ENCODE data around the gene LYSMD2.

DNA sequence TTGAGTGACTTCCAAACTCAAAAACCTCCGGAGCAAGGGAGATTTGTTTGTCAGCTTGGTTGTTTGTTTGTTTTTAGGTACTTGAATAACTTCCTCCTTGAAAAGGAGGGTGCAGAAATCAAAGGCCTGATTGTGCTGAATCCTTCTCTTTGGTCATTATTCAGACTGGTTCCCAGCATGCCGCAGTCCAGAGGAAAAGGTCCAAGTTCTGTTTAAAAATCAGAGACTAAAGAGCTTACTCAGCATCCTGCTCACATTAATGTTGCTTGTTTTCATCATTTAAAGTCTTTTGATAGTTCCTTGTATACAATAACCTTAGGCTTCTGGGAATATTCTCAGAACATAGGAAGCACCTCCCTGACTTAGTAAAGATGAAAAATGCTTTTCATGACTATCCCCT lies 57.1 kb downstream of the LYSMD2 start:
- TF ChIP-seq POLR2AphosphoS5 (IDR thresholded peaks at IDR 0.05; ENCODE audit: low read depth, low read length) (no peak), EZH2phosphoT487 (IDR thresholded peaks at IDR 0.05; ENCODE audit: borderline replicate concordance, low read depth) (no peak), SIN3A (IDR thresholded peaks at IDR 0.05; ENCODE audit: borderline replicate concordance, low read depth, low read length) (no peak), TAF1 (IDR thresholded peaks at IDR 0.05; ENCODE audit: borderline replicate concordance, low read depth, low read length) (no peak), MXI1 (IDR thresholded peaks at IDR 0.05; ENCODE audit: low read depth, low read length) (no peak), TEAD4 (IDR thresholded peaks at IDR 0.05; ENCODE audit: borderline replicate concordance, insufficient read depth) (no peak), GATA2 (CRISPR knock-in tag; IDR thresholded peaks at IDR 0.05) (no peak), EP300 (IDR thresholded peaks at IDR 0.05; ENCODE audit: borderline replicate concordance in 1 of 2, low read depth in 1 of 2, low read length in 1 of 2) (no peak)
- TF ChIP-seq, protein P1, sequence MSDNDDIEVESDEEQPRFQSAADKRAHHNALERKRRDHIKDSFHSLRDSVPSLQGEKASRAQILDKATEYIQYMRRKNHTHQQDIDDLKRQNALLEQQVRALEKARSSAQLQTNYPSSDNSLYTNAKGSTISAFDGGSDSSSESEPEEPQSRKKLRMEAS (IDR thresholded peaks at IDR 0.05; ENCODE audit: low read depth), result no peak
- TF ChIP-seq, protein P2, sequence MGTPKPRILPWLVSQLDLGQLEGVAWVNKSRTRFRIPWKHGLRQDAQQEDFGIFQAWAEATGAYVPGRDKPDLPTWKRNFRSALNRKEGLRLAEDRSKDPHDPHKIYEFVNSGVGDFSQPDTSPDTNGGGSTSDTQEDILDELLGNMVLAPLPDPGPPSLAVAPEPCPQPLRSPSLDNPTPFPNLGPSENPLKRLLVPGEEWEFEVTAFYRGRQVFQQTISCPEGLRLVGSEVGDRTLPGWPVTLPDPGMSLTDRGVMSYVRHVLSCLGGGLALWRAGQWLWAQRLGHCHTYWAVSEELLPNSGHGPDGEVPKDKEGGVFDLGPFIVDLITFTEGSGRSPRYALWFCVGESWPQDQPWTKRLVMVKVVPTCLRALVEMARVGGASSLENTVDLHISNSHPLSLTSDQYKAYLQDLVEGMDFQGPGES (IDR thresholded peaks at IDR 0.05; ENCODE audit: low read depth, low read length), result no peak
- TF ChIP-seq, protein P3, sequence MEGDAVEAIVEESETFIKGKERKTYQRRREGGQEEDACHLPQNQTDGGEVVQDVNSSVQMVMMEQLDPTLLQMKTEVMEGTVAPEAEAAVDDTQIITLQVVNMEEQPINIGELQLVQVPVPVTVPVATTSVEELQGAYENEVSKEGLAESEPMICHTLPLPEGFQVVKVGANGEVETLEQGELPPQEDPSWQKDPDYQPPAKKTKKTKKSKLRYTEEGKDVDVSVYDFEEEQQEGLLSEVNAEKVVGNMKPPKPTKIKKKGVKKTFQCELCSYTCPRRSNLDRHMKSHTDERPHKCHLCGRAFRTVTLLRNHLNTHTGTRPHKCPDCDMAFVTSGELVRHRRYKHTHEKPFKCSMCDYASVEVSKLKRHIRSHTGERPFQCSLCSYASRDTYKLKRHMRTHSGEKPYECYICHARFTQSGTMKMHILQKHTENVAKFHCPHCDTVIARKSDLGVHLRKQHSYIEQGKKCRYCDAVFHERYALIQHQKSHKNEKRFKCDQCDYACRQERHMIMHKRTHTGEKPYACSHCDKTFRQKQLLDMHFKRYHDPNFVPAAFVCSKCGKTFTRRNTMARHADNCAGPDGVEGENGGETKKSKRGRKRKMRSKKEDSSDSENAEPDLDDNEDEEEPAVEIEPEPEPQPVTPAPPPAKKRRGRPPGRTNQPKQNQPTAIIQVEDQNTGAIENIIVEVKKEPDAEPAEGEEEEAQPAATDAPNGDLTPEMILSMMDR (IDR thresholded peaks at IDR 0.05), result no peak
- TF ChIP-seq, protein P4, sequence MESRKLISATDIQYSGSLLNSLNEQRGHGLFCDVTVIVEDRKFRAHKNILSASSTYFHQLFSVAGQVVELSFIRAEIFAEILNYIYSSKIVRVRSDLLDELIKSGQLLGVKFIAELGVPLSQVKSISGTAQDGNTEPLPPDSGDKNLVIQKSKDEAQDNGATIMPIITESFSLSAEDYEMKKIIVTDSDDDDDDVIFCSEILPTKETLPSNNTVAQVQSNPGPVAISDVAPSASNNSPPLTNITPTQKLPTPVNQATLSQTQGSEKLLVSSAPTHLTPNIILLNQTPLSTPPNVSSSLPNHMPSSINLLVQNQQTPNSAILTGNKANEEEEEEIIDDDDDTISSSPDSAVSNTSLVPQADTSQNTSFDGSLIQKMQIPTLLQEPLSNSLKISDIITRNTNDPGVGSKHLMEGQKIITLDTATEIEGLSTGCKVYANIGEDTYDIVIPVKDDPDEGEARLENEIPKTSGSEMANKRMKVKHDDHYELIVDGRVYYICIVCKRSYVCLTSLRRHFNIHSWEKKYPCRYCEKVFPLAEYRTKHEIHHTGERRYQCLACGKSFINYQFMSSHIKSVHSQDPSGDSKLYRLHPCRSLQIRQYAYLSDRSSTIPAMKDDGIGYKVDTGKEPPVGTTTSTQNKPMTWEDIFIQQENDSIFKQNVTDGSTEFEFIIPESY (IDR thresholded peaks at IDR 0.05; ENCODE audit: borderline replicate concordance, low read depth), result no peak
- TF ChIP-seq, protein P5, sequence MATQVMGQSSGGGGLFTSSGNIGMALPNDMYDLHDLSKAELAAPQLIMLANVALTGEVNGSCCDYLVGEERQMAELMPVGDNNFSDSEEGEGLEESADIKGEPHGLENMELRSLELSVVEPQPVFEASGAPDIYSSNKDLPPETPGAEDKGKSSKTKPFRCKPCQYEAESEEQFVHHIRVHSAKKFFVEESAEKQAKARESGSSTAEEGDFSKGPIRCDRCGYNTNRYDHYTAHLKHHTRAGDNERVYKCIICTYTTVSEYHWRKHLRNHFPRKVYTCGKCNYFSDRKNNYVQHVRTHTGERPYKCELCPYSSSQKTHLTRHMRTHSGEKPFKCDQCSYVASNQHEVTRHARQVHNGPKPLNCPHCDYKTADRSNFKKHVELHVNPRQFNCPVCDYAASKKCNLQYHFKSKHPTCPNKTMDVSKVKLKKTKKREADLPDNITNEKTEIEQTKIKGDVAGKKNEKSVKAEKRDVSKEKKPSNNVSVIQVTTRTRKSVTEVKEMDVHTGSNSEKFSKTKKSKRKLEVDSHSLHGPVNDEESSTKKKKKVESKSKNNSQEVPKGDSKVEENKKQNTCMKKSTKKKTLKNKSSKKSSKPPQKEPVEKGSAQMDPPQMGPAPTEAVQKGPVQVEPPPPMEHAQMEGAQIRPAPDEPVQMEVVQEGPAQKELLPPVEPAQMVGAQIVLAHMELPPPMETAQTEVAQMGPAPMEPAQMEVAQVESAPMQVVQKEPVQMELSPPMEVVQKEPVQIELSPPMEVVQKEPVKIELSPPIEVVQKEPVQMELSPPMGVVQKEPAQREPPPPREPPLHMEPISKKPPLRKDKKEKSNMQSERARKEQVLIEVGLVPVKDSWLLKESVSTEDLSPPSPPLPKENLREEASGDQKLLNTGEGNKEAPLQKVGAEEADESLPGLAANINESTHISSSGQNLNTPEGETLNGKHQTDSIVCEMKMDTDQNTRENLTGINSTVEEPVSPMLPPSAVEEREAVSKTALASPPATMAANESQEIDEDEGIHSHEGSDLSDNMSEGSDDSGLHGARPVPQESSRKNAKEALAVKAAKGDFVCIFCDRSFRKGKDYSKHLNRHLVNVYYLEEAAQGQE (IDR thresholded peaks at IDR 0.05; ENCODE audit: low read depth, low read length), result no peak
